PFSK-1 (cell line): ENCODE results near the gene UST.

Experiments used
- POLR2AphosphoS5 ChIP-seq: IDR thresholded peaks from 2 replicates; pipeline ENCODE4 v1.6.1; 2012; ENCODE audit warnings: low read depth, mild to moderate bottlenecking, control low read depth, low read length, moderate library complexity
- REST ChIP-seq, 2 experiments: IDR thresholded peaks; 2 replicates each; pipeline versions ENCODE4 v1.6.1 to v1.8.0; 2011 to 2012; ENCODE audit warnings: low read depth in 2 of 2, low read length in 2 of 2, control low read depth in 1 of 2, inconsistent platforms in 1 of 2, mild to moderate bottlenecking in 1 of 2, moderate library complexity in 1 of 2; ENCODE audit not compliant: insufficient read depth in 1 of 2

GRCh38 chr6:149020319-149020718 is 273.5 kb downstream of the UST start:
- TF ChIP-seq POLR2AphosphoS5 (no peak), REST (IDR thresholded peaks at IDR 0.05; ENCODE audit: insufficient read depth in 1 of 2, low read depth in 2 of 2, low read length in 2 of 2) (no peak)
